K562 (cell line): ENCODE measurements around the gene NUP98. TPM values are rescaled to one million over a fixed set of nuclear protein-coding genes. Genes with fewer than 3 reads are reported as not detected.

Experiments
- ATF7 ChIP-seq: fragments of 450-650 bp; IDR thresholded peaks from 2 replicates; pipeline ENCODE4 v1.7.1; 2014; ENCODE audit warnings: mild to moderate bottlenecking, moderate library complexity
- BMI1 ChIP-seq: fragments of 150-350 bp; IDR thresholded peaks from 2 replicates; pipeline ENCODE4 v1.6.1; 2014; ENCODE audit warnings: low read length
- E4F1 ChIP-seq: fragments of 250-450 bp; sonication (Bioruptor Pico); IDR thresholded peaks from 2 replicates; pipeline ENCODE4 v1.5.0; 2021; ENCODE audit warnings: mild to moderate bottlenecking, borderline replicate concordance
- ESRRA ChIP-seq: fragments of 450-650 bp; IDR thresholded peaks from 2 replicates; pipeline ENCODE4 v1.6.1; 2014; ENCODE audit warnings: low read depth, mild to moderate bottlenecking, moderate library complexity, borderline replicate concordance
- FOXM1 ChIP-seq, 2 experiments: fragments of 450-650 bp in 1 of 2; sonication (generic) in 1 of 2; formaldehyde crosslinking in 1 of 2; IDR thresholded peaks; 2 replicates each; pipeline versions ENCODE4 v1.6.1 to v1.9.0; 2017 to 2022; ENCODE audit warnings: low read depth in 2 of 2, mild to moderate bottlenecking in 2 of 2, missing genetic modification reagents in 1 of 2, moderate library complexity in 1 of 2
- PCBP1 ChIP-seq: fragments of 200-400 bp; formaldehyde crosslinking; IDR thresholded peaks from 2 replicates; pipeline ENCODE4 v1.6.1; 2018; ENCODE audit warnings: mild to moderate bottlenecking, low read depth, low read length; ENCODE audit not compliant: poor library complexity, severe bottlenecking
- PCBP2 ChIP-seq: fragments of 200-400 bp; formaldehyde crosslinking; IDR thresholded peaks from 2 replicates; pipeline ENCODE4 v1.6.1; 2018; ENCODE audit warnings: low read length, low read depth, mild to moderate bottlenecking, moderate library complexity; ENCODE audit not compliant: poor library complexity, severe bottlenecking
- PHB2 ChIP-seq: fragments of 450-650 bp; IDR thresholded peaks from 2 replicates; pipeline ENCODE4 v1.6.1; 2017; ENCODE audit warnings: low read depth
- PHTF2 ChIP-seq: fragments of 250-450 bp; sonication (Bioruptor Pico); IDR thresholded peaks from 2 replicates; pipeline ENCODE4 v1.5.0; 2021; ENCODE audit warnings: mild to moderate bottlenecking
- RBFOX2 ChIP-seq: fragments of 200-400 bp; formaldehyde crosslinking; IDR thresholded peaks from 2 replicates; pipeline ENCODE4 v1.6.1; 2017; ENCODE audit warnings: low read depth, mild to moderate bottlenecking, low read length, moderate library complexity
- SMAD4 ChIP-seq: fragments of 250-450 bp; sonication (Bioruptor Pico); conservative IDR thresholded peaks from 2 replicates; pipeline ENCODE4 v1.8.0; 2021; ENCODE audit warnings: inconsistent platforms, mild to moderate bottlenecking, moderate library complexity
- SRSF7 ChIP-seq: fragments of 200-400 bp; formaldehyde crosslinking; optimal IDR thresholded peaks from 2 replicates; pipeline ENCODE3; 2017; ENCODE audit warnings: mild to moderate bottlenecking, low read depth, low read length
- THAP7 ChIP-seq: fragments of 250-450 bp; sonication (Bioruptor Pico); IDR thresholded peaks from 2 replicates; pipeline ENCODE4 v1.5.0; 2021
- ZNF354B ChIP-seq: fragments of 250-450 bp; sonication (Bioruptor Pico); IDR thresholded peaks from 2 replicates; pipeline ENCODE4 v1.4.0; 2020
- ZNF561 ChIP-seq: fragments of 450-650 bp; formaldehyde crosslinking; conservative IDR thresholded peaks from 2 replicates; pipeline ENCODE4 v1.4.0; 2020; ENCODE audit warnings: mild to moderate bottlenecking, moderate library complexity
- polyA plus RNA-seq, 8 experiments: library from polyadenylated mRNA; depleted of rRNA in 4 of 8; stranded (reverse) in 5 of 8; unstranded in 3 of 8; fragments of >200 nt; fragmentation: Nextera tagmentation in 2 of 8; fragmentation: Illumina TruSeq in 1 of 8; extraction: Ambion mirVana in 2 of 8; extraction: Trizol in 1 of 8; gene quantifications; 2 replicates each; pipeline versions ENCODE4 v1.2.1 to v1.2.3, GENCODE V29; 2011 to 2014; ENCODE audit warnings: inconsistent platforms in 1 of 8, missing spikeins in 1 of 8
- total RNA-seq, 7 experiments: library from RNA; depleted of rRNA in 6 of 7; stranded (reverse); fragments of >200 nt in 6 of 7; fragmentation: Illumina TruSeq in 2 of 7; extraction: Trizol in 2 of 7; gene quantifications; 2 replicates each; pipeline versions ENCODE4 v1.2.1 to v1.2.3, GENCODE V29; 2011 to 2021; ENCODE audit warnings: low replicate concordance in 1 of 7
- TF ChIP-seq, protein P1 (sequence below): sonication (generic); formaldehyde crosslinking; IDR thresholded peaks from 2 replicates; pipeline ENCODE4 v1.8.0; 2022; ENCODE audit warnings: mild to moderate bottlenecking, low read depth, missing genetic modification reagents
- TF ChIP-seq, protein P2 (sequence below): fragments of 250-450 bp; sonication (Bioruptor Pico); IDR thresholded peaks from 2 replicates; pipeline ENCODE4 v1.5.0; 2022; ENCODE audit warnings: mild to moderate bottlenecking
- TF ChIP-seq, protein P3 (sequence below): fragments of 450-650 bp; IDR thresholded peaks from 2 replicates; pipeline ENCODE4 v1.7.1; 2018; ENCODE audit warnings: mild to moderate bottlenecking, low read depth; ENCODE audit not compliant: partially characterized antibody

The NUP98 gene
- total and polyA plus RNA-seq, 9 of the 15 experiments (the other 6 are each of a cell fraction or from before 2014, with no cell fraction given), result 45.1 to 196 (median 130) TPM

DNA sequence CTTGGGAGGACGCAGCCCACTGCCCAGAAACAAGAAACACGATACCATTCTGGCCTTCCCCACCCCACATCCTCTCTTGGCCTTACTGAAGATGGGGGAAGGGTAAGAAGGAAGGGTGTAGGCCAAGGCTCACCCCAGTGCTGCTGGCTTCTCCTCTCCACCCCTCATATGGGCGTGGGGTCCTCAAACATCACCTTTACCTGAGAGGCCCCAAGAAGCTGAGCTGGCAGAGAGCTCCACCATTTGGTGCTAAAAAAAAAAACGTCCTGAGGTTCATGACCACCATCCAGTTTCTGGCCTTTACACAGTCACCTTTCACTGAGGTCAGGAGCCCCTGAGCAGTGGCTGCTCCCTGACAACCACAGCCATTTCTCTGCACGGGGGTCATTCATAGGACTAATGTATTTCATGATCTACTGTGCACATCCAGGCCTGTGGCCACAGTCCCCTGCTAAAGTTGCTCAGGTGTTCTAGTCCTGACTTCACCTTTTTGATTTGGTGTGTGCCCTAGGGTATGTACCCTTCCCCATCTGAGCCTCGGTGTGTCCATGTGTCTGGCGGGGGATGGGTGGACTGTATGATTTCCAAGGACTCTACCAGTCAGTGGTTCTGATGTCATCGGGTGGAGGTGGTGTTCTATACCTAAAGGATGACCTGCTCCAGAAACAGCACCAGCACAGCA lies 28.3 kb upstream of the NUP98 start (continued):
- TF ChIP-seq E4F1 (CRISPR knock-in tag) (no peak), PHB2 (0 out of 2 replicates have a peak, but pooled peaks have one; percentile 5), SRSF7 (no peak), THAP7 (CRISPR knock-in tag) (no peak), ESRRA (0 out of 2 replicates have a peak, but pooled peaks have one; percentile 6), PCBP2 (no peak), BMI1 (no peak), PHTF2 (no peak), ZNF561 (CRISPR knock-in tag) (no peak), SMAD4 (CRISPR knock-in tag) (0 out of 2 replicates have a peak, but pooled peaks have one; percentile 31), RBFOX2 (peak; percentile 46), ATF7 (0 out of 2 replicates have a peak, but pooled peaks have one; percentile 18), ZNF354B (no peak), PCBP1 (no peak), FOXM1 (IDR thresholded peaks at IDR 0.05; ENCODE audit: low read depth) (no peak), FOXM1 (CRISPR knock-in tag; IDR thresholded peaks at IDR 0.05; ENCODE audit: low read depth) (0 out of 2 replicates have a peak, but pooled peaks have one; percentile 21)
- TF ChIP-seq, protein P1, sequence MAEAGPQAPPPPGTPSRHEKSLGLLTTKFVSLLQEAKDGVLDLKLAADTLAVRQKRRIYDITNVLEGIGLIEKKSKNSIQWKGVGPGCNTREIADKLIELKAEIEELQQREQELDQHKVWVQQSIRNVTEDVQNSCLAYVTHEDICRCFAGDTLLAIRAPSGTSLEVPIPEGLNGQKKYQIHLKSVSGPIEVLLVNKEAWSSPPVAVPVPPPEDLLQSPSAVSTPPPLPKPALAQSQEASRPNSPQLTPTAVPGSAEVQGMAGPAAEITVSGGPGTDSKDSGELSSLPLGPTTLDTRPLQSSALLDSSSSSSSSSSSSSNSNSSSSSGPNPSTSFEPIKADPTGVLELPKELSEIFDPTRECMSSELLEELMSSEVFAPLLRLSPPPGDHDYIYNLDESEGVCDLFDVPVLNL (CRISPR knock-in tag), result no peak
- TF ChIP-seq, protein P2, sequence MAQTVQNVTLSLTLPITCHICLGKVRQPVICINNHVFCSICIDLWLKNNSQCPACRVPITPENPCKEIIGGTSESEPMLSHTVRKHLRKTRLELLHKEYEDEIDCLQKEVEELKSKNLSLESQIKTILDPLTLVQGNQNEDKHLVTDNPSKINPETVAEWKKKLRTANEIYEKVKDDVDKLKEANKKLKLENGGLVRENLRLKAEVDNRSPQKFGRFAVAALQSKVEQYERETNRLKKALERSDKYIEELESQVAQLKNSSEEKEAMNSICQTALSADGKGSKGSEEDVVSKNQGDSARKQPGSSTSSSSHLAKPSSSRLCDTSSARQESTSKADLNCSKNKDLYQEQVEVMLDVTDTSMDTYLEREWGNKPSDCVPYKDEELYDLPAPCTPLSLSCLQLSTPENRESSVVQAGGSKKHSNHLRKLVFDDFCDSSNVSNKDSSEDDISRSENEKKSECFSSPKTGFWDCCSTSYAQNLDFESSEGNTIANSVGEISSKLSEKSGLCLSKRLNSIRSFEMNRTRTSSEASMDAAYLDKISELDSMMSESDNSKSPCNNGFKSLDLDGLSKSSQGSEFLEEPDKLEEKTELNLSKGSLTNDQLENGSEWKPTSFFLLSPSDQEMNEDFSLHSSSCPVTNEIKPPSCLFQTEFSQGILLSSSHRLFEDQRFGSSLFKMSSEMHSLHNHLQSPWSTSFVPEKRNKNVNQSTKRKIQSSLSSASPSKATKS (CRISPR knock-in tag), result no peak
- TF ChIP-seq, protein P3, sequence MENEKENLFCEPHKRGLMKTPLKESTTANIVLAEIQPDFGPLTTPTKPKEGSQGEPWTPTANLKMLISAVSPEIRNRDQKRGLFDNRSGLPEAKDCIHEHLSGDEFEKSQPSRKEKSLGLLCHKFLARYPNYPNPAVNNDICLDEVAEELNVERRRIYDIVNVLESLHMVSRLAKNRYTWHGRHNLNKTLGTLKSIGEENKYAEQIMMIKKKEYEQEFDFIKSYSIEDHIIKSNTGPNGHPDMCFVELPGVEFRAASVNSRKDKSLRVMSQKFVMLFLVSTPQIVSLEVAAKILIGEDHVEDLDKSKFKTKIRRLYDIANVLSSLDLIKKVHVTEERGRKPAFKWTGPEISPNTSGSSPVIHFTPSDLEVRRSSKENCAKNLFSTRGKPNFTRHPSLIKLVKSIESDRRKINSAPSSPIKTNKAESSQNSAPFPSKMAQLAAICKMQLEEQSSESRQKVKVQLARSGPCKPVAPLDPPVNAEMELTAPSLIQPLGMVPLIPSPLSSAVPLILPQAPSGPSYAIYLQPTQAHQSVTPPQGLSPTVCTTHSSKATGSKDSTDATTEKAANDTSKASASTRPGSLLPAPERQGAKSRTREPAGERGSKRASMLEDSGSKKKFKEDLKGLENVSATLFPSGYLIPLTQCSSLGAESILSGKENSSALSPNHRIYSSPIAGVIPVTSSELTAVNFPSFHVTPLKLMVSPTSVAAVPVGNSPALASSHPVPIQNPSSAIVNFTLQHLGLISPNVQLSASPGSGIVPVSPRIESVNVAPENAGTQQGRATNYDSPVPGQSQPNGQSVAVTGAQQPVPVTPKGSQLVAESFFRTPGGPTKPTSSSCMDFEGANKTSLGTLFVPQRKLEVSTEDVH, result peak; percentile 41
